Stimulated activated CD4-positive, alpha-beta T cell treated with anti-CD3 and anti-CD28 coated beads, Interleukin-1b, Interleukin-23, amount 100 ng/mL, for 4 hours (primary cell): ENCODE data around the gene RECQL.

Experiments used
- DNase-seq, 2 donors: peaks; one replicate each; pipeline ENCODE4 v3.0.0-alpha.2; 2020; ENCODE audit warnings: low read depth in 2 of 2

RECQL gene, protein sequence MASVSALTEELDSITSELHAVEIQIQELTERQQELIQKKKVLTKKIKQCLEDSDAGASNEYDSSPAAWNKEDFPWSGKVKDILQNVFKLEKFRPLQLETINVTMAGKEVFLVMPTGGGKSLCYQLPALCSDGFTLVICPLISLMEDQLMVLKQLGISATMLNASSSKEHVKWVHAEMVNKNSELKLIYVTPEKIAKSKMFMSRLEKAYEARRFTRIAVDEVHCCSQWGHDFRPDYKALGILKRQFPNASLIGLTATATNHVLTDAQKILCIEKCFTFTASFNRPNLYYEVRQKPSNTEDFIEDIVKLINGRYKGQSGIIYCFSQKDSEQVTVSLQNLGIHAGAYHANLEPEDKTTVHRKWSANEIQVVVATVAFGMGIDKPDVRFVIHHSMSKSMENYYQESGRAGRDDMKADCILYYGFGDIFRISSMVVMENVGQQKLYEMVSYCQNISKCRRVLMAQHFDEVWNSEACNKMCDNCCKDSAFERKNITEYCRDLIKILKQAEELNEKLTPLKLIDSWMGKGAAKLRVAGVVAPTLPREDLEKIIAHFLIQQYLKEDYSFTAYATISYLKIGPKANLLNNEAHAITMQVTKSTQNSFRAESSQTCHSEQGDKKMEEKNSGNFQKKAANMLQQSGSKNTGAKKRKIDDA

GRCh38 chr12:21501258-21502163 is at the start of gene RECQL, which contains the start of gene GOLT1B:
TSS of gene RECQL (minus strand) at chr12:21501635. CDS start at chr12:21499570, 2,065 bp downstream.
TSS of gene GOLT1B (plus strand) at chr12:21501789. CDS start at chr12:21501924, 135 bp downstream.
- peak; percentile 60 to 79 for DNase-seq

GRCh38 chr12:21547437-21547836 is 46.0 kb upstream of the RECQL start:
- no peak for DNase-seq

GRCh38 chr12:21546716-21547115 is 45.3 kb upstream of the RECQL start:
- DNase-seq = no peak

- no peak for DNase-seq
Observed at GRCh38 chr12:21545557-21545956, 44.1 kb upstream of the RECQL start.

DNA sequence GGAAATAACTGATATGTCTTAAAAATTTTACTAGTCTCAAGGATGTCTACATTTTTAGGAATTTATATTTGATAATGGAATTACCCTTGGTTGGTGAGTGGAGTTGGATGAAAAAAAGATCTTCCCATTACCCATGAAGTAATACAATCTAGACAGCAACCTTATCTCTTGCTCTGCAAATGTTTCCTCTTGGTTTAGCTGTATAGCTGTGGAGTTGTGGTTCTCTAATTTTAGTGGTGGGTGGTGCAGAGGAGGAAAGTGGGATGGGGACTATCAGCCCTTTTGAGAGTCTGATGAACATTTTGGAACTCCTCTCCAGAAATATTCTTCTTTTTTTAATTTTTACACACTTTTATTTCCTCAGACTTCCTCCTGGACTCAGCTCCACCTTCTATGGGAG is 41.7 kb upstream of the RECQL start:
- no peak for DNase-seq

DNA sequence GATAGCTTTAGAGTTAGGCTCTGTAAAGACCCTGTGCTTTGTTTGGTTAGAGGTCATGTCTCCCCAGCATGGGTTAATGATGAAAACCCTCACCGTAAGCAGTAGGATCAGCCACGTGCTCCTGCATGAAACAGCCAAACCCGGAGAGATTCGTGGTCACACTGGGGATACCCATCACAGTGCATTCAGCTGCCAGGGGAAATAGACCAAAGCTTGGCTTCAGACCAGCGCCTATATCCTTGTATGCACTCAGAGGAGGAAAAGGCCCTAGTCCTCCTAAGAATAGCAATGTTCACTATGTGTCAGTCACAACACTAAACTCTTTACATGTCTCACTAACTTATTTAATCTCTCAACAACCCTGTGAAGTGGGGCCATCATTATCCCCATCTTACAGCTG is 41.0 kb upstream of the RECQL start:
- DNase-seq = no peak

DNA sequence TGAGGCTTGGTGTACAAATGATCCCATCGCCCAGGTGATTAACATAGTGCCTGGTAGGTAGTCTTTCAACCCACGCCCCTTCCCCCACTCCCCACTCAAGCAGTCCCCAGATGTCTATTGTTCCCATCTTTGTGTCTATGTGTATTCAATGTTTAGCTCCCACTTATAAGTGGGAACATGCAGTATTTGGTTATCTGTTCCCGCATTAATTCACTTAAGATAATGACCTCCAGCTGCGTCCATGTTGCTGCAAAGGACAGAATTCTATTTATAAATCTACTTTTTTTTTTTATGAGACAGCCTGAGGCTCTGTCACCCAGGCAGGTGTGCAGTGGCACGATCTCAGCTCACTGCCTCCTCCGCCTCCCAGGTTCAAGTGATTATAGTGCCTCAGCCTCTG is 40.3 kb upstream of the RECQL start:
- no peak for DNase-seq

DNA sequence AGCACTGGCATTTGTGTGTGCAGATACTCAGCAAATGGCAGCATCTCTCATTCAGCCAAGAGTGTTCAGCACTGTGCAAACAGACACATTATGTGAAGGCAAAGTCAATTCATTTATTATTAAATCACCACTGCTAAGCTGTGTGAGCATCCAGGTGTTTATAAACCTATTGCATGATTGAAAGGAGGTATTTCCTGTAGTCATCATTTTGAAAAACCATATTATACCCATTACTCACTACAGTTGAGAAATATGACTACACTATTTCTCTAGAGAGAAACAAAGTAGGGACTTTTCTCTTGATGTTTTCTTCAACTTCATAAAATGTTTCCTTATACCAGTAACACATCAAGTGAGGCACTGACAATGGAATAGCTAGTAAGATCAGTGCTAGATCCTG is 38.4 kb upstream of the RECQL start:
- DNase-seq = no peak

GRCh38 chr12:21538061-21538653 is 36.7 kb upstream of the RECQL start:
- no peak for DNase-seq

DNA sequence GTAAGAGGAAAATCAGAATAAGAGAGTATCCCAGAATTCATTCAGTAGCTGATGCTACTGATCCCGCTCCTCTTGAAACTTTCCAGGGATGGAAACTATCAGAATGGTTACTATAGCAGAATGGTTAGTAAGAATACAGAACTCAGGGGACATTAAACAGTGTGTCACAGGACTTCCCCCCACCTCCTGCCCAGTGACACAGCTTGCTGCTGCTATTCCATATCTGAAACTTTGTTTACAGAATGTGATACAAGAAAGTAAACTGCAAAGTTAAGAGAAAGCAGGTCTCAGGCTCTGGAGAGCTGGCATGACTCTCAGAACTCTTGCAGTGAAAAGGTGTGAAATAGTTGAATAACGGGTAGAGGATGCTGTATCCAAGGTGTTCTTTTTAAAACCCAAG is 28.0 kb upstream of the RECQL start:
- no peak for DNase-seq

GRCh38 chr12:21528953-21529352 is 27.5 kb upstream of the RECQL start:
- DNase-seq = no peak

DNA sequence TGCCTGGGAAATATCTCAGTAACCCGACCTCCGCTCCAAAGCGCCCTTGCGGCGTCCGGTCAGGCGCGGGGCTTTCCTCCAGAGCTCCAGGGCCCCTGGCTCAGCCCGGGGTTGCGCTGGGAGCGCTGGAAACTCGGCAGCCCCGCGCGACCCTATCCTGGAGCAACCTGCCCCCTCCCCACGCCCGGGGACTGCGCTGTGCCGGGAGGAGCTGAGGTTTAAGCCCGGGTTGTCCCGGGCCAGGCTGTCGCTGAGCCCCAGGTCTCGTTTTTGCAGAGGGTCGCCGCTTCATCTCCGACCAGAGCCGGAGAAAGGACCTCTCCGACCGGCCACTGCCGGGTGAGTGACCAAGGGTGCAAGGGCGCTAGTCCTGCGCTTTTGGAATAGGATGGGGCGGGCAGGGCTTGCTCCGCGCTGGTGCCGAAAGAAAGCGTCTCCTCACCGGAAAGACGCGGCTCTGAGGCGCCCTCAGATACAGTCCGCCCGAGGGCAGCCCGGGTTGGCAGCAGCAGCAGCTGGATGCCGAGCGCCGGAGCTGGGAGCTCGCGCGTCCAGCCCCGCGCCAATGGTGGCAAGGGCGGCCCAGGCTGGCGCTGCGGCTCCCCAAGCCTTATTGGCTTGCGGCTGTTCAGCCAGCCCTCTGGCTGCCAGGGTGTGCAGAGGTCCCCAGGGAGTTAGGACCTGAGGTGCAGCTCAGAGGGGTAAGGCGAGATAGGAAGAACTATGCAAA is 26.2 kb upstream of the RECQL start:
- peak; percentile 9 to 46 for DNase-seq

DNA sequence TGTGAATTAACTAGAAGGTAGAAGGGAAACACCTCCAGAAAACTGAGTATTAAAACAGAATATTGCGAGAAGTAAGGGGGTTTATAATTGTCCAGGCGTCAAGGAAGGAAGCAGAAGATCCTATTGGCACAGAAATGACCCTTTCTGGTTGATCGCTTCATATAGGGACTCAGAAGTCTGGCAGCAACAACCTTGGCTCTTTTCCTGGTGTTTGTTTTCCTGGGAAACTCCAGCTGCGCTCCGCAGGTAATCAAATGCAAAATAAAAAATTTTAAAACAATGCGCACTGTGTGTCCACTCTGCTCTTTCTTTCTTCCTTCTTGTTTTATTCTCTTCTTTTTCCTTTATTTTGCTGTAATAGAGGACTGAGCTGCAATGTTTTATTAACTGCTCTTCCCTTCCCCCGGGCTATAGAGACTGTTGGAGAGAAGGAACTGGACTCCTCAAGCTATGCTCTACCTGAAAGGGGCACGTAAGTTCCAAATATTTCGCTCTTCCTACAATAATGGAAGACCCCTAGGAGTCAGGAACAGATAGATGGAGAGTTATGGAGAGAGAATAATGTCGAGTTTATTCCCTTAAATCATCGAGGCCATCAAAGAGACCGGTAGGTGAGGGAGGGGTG is 25.4 kb upstream of the RECQL start:
- no peak for DNase-seq

- no peak for DNase-seq
Observed at GRCh38 chr12:21526053-21526452, 24.6 kb upstream of the RECQL start, which contains the start of gene SPX. TSS of gene SPX (plus strand) at chr12:21526296. CDS start at chr12:21526473, 177 bp downstream.

- DNase-seq = no peak
Observed at GRCh38 chr12:21523148-21523547, 21.7 kb upstream of the RECQL start.

DNA sequence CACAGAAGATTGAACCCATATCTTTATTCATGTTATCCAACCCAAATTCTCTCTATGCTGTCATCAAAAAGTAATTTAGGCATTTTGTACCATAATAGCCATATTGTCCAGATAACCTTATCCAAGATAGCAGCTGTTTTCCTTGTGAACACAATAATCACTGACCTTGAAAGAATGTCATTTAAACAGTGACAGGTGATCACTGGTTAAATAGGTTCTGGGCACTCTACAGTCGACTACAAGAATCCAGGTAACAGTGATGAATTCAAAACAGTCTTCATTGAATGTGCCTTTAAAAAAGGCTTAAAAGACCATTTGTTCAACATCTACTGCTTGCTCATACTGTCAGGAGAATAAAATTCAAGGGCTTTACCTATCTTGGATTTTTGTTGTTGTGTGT is 20.1 kb upstream of the RECQL start:
- DNase-seq = no peak

DNA sequence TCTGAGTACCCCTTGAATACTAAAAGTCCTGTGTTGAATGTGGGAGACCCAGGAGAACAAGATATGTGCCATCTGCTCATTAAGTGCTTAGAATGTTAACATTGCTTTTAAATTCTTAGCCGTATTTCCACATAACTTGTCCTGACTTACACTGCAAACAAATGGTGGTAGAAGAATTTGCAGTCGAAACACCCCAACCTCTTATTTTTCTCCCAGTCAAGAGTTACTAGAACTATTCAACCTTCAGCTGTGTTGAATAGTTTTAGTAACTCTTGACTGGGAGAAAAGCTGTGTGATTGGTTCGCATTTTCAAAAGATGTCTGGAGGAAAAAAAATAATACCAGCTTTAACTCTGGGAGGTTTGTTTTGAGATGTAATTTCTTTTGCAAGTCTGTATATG is 17.0 kb upstream of the RECQL start:
- no peak for DNase-seq

- DNase-seq = no peak
Observed at GRCh38 chr12:21516281-21516680, 14.8 kb upstream of the RECQL start.

GRCh38 chr12:21509768-21510167 is 8.3 kb upstream of the RECQL start:
- DNase-seq = no peak

GRCh38 chr12:21507849-21508248 is 6.4 kb upstream of the RECQL start:
- DNase-seq = no peak

GRCh38 chr12:21505888-21506287 is 4.5 kb upstream of the RECQL start:
- DNase-seq = no peak
